HepG2 (cell line): ENCODE data around the gene RNPS1. TPM values are rescaled to one million over a fixed set of nuclear protein-coding genes. Genes with fewer than 3 reads are reported as not detected.

Experiments used
- ATF7 ChIP-seq, 2 experiments: fragments of 450-650 bp in 1 of 2; sonication (generic) in 1 of 2; formaldehyde crosslinking in 1 of 2; IDR thresholded peaks; 2 replicates each; pipeline versions ENCODE4 v1.4.0 to v1.6.1; 2016 to 2020; ENCODE audit warnings: antibody characterized with exemption in 1 of 2, mild to moderate bottlenecking in 1 of 2, missing genetic modification reagents in 1 of 2
- GTF3A ChIP-seq: sonication (generic); formaldehyde crosslinking; conservative IDR thresholded peaks from 2 replicates; pipeline ENCODE4 v1.4.0; 2020; ENCODE audit warnings: mild to moderate bottlenecking, missing genetic modification reagents
- JUN ChIP-seq: sonication (generic); formaldehyde crosslinking; IDR thresholded peaks from 2 replicates; pipeline ENCODE4 v1.4.0; 2020; ENCODE audit warnings: mild to moderate bottlenecking, missing genetic modification reagents
- KLF13 ChIP-seq: sonication (generic); formaldehyde crosslinking; IDR thresholded peaks from 2 replicates; pipeline ENCODE4 v1.4.0; 2020; ENCODE audit warnings: mild to moderate bottlenecking, missing genetic modification reagents
- MAZ ChIP-seq, 2 experiments: sonication (generic) in 1 of 2; formaldehyde crosslinking in 1 of 2; IDR thresholded peaks; 2 replicates each; pipeline versions ENCODE4 v1.5.0 to v1.6.1; 2012 to 2020; ENCODE audit warnings: low read depth in 2 of 2, mild to moderate bottlenecking in 2 of 2, borderline replicate concordance in 1 of 2, improper control_type of control experiment in 1 of 2, low read length in 1 of 2, missing genetic modification reagents in 1 of 2, moderate library complexity in 1 of 2
- NCOA1 ChIP-seq: sonication (generic); formaldehyde crosslinking; IDR thresholded peaks from 2 replicates; pipeline ENCODE4 v1.9.0; 2021; ENCODE audit warnings: missing genetic modification reagents
- SATB2 ChIP-seq: sonication (generic); formaldehyde crosslinking; IDR thresholded peaks from 2 replicates; pipeline ENCODE4 v1.5.0; 2020; ENCODE audit warnings: missing genetic modification reagents
- SNAI1 ChIP-seq: sonication (generic); formaldehyde crosslinking; IDR thresholded peaks from 2 replicates; pipeline ENCODE4 v1.5.0; 2020; ENCODE audit warnings: mild to moderate bottlenecking, missing genetic modification reagents, borderline replicate concordance
- SSRP1 ChIP-seq: IDR thresholded peaks from 2 replicates; pipeline ENCODE4 v1.6.1; 2016; ENCODE audit warnings: control low read depth
- THAP11 ChIP-seq: IDR thresholded peaks from 2 replicates; pipeline ENCODE4 v1.6.1; 2016; ENCODE audit warnings: missing biosample characterization, missing genetic modification reagents
- TRIM24 ChIP-seq: sonication (generic); formaldehyde crosslinking; IDR thresholded peaks from 2 replicates; pipeline ENCODE4 v1.8.0; 2022; ENCODE audit warnings: mild to moderate bottlenecking, missing genetic modification reagents
- YY1 ChIP-seq: IDR thresholded peaks from 2 replicates; pipeline ENCODE4 v1.6.1; 2011; ENCODE audit warnings: low read length, low read depth, moderate library complexity, mild to moderate bottlenecking; ENCODE audit not compliant: insufficient read depth, insufficient replicate concordance
- ZNF230 ChIP-seq: sonication (generic); formaldehyde crosslinking; IDR thresholded peaks from 2 replicates; pipeline ENCODE4 v1.4.0; 2020; ENCODE audit warnings: mild to moderate bottlenecking, missing genetic modification reagents
- ZNF30 ChIP-seq: sonication (generic); formaldehyde crosslinking; IDR thresholded peaks from 2 replicates; pipeline ENCODE4 v1.5.0; 2020; ENCODE audit warnings: mild to moderate bottlenecking, missing genetic modification reagents
- ZNF460 ChIP-seq: sonication (generic); formaldehyde crosslinking; IDR thresholded peaks from 2 replicates; pipeline ENCODE4 v1.5.1; 2020; ENCODE audit warnings: missing genetic modification reagents, mild to moderate bottlenecking, borderline replicate concordance
- polyA plus RNA-seq, 8 experiments: library from polyadenylated mRNA; depleted of rRNA in 3 of 8; stranded (reverse) in 7 of 8; unstranded in 1 of 8; fragments of >200 nt; fragmentation: Illumina TruSeq in 4 of 8; extraction: Trizol in 4 of 8; gene quantifications; 2 replicates each; pipeline versions ENCODE4 v1.2.1 to v1.2.3, GENCODE V29; 2011 to 2016; ENCODE audit warnings: low read depth in 4 of 8, missing spikeins in 1 of 8, mixed read lengths in 1 of 8; ENCODE audit not compliant: insufficient read depth in 1 of 8
- total RNA-seq, 5 experiments: library from RNA; depleted of rRNA; stranded (reverse); fragments of >200 nt; fragmentation: Illumina TruSeq; extraction: Trizol; gene quantifications; 2 replicates each; pipeline ENCODE4 v1.2.3, GENCODE V29; 2016; ENCODE audit warnings: low read depth in 1 of 5
- TF ChIP-seq, protein P1 (sequence below): sonication (generic); formaldehyde crosslinking; IDR thresholded peaks from 2 replicates; pipeline ENCODE4 v1.4.0; 2020; ENCODE audit warnings: mild to moderate bottlenecking, missing genetic modification reagents
- TF ChIP-seq, protein P2 (sequence below): sonication (generic); formaldehyde crosslinking; IDR thresholded peaks from 2 replicates; pipeline ENCODE4 v1.5.0; 2020; ENCODE audit warnings: missing genetic modification reagents
- TF ChIP-seq, protein P3 (sequence below): sonication (generic); formaldehyde crosslinking; IDR thresholded peaks from 2 replicates; pipeline ENCODE4 v1.4.0; 2020; ENCODE audit warnings: missing genetic modification reagents
- TF ChIP-seq, protein P4 (sequence below): sonication (generic); formaldehyde crosslinking; IDR thresholded peaks from 2 replicates; pipeline ENCODE4 v1.5.1; 2020; ENCODE audit warnings: mild to moderate bottlenecking, missing genetic modification reagents, moderate library complexity
- TF ChIP-seq, protein P5 (sequence below): sonication (generic); formaldehyde crosslinking; IDR thresholded peaks from 2 replicates; pipeline ENCODE4 v1.4.0; 2020; ENCODE audit warnings: missing genetic modification reagents
- TF ChIP-seq, protein P6 (sequence below): sonication (generic); formaldehyde crosslinking; IDR thresholded peaks from 2 replicates; pipeline ENCODE4 v1.5.0; 2020; ENCODE audit warnings: missing genetic modification reagents, mild to moderate bottlenecking, borderline replicate concordance

The RNPS1 gene
- total and polyA plus RNA-seq, 2 of the 13 experiments (the other 11 are each of a cell fraction or from before 2014, with no cell fraction given): 126 to 133 TPM

DNA sequence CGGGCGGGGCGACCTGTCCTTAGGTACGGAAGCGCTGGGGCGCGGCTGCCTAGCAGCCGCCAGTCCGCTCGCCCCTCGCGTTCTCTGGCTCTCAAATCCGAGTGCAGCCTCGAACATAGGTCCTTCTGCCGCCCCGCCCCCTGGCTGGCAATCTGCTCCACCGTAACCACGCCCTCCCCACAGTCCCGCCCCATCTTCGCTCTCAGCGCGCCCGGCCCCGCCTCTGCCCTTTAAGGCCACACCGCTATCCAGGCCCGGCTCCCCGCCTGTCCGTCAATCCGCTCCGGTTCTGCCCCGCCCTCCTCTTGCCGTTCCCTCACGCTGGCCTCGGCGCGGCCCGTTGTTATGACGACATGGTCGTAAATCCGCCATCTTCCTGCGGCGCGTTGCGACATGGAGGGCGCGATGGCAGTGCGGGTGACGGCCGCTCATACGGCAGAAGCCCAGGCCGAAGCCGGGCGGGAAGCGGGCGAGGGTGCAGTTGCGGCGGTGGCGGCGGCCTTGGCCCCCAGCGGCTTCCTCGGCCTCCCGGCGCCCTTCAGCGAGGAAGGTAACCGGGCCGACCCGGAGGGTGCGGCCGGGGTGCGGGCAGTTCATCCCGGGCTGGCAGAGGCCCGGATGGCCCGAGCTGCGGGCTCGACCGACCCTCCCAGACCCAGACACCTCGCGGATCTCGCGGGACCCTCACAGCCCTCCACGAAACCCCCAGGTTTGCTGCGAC is 44.5 kb downstream of the RNPS1 start, which contains the start of gene E4F1 (continued):
- TF ChIP-seq, protein P1, sequence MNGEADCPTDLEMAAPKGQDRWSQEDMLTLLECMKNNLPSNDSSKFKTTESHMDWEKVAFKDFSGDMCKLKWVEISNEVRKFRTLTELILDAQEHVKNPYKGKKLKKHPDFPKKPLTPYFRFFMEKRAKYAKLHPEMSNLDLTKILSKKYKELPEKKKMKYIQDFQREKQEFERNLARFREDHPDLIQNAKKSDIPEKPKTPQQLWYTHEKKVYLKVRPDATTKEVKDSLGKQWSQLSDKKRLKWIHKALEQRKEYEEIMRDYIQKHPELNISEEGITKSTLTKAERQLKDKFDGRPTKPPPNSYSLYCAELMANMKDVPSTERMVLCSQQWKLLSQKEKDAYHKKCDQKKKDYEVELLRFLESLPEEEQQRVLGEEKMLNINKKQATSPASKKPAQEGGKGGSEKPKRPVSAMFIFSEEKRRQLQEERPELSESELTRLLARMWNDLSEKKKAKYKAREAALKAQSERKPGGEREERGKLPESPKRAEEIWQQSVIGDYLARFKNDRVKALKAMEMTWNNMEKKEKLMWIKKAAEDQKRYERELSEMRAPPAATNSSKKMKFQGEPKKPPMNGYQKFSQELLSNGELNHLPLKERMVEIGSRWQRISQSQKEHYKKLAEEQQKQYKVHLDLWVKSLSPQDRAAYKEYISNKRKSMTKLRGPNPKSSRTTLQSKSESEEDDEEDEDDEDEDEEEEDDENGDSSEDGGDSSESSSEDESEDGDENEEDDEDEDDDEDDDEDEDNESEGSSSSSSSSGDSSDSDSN: peak; percentile 86
- TF ChIP-seq, protein P2, sequence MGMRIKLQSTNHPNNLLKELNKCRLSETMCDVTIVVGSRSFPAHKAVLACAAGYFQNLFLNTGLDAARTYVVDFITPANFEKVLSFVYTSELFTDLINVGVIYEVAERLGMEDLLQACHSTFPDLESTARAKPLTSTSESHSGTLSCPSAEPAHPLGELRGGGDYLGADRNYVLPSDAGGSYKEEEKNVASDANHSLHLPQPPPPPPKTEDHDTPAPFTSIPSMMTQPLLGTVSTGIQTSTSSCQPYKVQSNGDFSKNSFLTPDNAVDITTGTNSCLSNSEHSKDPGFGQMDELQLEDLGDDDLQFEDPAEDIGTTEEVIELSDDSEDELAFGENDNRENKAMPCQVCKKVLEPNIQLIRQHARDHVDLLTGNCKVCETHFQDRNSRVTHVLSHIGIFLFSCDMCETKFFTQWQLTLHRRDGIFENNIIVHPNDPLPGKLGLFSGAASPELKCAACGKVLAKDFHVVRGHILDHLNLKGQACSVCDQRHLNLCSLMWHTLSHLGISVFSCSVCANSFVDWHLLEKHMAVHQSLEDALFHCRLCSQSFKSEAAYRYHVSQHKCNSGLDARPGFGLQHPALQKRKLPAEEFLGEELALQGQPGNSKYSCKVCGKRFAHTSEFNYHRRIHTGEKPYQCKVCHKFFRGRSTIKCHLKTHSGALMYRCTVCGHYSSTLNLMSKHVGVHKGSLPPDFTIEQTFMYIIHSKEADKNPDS (CRISPR knock-in tag): no peak
- TF ChIP-seq SNAI1 (no peak), KLF13 (CRISPR knock-in tag) (no peak), GTF3A (CRISPR knock-in tag) (0 out of 2 replicates have a peak, but pooled peaks have one; percentile 57), SATB2 (0 out of 2 replicates have a peak, but pooled peaks have one; percentile 63), YY1 (peak; percentile 93), TRIM24 (no peak), ATF7 (IDR thresholded peaks at IDR 0.05) (peak; percentile 82), ATF7 (CRISPR knock-in tag; IDR thresholded peaks at IDR 0.05) (peak; percentile 83; the same call in 1 of the 2 replicates), NCOA1 (CRISPR knock-in tag) (no peak), MAZ (IDR thresholded peaks at IDR 0.05; ENCODE audit: borderline replicate concordance, low read depth, low read length) (peak; percentile 54; the same call in 1 of the 2 replicates), MAZ (CRISPR knock-in tag; IDR thresholded peaks at IDR 0.05; ENCODE audit: low read depth) (peak; percentile 96), ZNF230 (CRISPR knock-in tag) (peak; percentile 7; the same call in 1 of the 2 replicates), JUN (peak; percentile 44; the same call in 1 of the 2 replicates), ZNF460 (CRISPR knock-in tag) (no peak), SSRP1 (CRISPR knock-in tag) (no peak), ZNF30 (no peak), THAP11 (peak; percentile 92)
- TF ChIP-seq, protein P3, sequence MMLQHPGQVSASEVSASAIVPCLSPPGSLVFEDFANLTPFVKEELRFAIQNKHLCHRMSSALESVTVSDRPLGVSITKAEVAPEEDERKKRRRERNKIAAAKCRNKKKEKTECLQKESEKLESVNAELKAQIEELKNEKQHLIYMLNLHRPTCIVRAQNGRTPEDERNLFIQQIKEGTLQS (CRISPR knock-in tag): peak; percentile 32; the same call in 1 of the 2 replicates
- TF ChIP-seq, protein P4, sequence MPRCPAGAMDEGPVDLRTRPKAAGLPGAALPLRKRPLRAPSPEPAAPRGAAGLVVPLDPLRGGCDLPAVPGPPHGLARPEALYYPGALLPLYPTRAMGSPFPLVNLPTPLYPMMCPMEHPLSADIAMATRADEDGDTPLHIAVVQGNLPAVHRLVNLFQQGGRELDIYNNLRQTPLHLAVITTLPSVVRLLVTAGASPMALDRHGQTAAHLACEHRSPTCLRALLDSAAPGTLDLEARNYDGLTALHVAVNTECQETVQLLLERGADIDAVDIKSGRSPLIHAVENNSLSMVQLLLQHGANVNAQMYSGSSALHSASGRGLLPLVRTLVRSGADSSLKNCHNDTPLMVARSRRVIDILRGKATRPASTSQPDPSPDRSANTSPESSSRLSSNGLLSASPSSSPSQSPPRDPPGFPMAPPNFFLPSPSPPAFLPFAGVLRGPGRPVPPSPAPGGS: no peak; the same call in 1 of the 2 replicates
- TF ChIP-seq, protein P5, sequence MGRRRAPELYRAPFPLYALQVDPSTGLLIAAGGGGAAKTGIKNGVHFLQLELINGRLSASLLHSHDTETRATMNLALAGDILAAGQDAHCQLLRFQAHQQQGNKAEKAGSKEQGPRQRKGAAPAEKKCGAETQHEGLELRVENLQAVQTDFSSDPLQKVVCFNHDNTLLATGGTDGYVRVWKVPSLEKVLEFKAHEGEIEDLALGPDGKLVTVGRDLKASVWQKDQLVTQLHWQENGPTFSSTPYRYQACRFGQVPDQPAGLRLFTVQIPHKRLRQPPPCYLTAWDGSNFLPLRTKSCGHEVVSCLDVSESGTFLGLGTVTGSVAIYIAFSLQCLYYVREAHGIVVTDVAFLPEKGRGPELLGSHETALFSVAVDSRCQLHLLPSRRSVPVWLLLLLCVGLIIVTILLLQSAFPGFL: no peak
- TF ChIP-seq, protein P6, sequence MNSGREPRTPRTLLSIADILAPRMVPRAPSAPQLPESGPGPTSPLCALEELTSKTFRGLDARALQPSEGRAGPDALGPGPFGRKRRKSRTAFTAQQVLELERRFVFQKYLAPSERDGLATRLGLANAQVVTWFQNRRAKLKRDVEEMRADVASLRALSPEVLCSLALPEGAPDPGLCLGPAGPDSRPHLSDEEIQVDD (CRISPR knock-in tag): no peak
